GM19239 (cell line): Measurements from ENCODE around the gene MRPL43.
A peak's percentile ranks its signal among the peaks of the same experiment; 100 is the strongest.

Experiments
- DNase-seq: peaks from one replicate; pipeline ENCODE4 v3.0.0; 2011; ENCODE audit warnings: low spot score; ENCODE audit not compliant: insufficient read length
- FAIRE-seq: peaks from 2 replicates; lab custom pipeline; 2011; peaks lifted over from hg19 to GRCh38; lab: Jason Lieb, UNC

Gene MRPL43

DNA sequence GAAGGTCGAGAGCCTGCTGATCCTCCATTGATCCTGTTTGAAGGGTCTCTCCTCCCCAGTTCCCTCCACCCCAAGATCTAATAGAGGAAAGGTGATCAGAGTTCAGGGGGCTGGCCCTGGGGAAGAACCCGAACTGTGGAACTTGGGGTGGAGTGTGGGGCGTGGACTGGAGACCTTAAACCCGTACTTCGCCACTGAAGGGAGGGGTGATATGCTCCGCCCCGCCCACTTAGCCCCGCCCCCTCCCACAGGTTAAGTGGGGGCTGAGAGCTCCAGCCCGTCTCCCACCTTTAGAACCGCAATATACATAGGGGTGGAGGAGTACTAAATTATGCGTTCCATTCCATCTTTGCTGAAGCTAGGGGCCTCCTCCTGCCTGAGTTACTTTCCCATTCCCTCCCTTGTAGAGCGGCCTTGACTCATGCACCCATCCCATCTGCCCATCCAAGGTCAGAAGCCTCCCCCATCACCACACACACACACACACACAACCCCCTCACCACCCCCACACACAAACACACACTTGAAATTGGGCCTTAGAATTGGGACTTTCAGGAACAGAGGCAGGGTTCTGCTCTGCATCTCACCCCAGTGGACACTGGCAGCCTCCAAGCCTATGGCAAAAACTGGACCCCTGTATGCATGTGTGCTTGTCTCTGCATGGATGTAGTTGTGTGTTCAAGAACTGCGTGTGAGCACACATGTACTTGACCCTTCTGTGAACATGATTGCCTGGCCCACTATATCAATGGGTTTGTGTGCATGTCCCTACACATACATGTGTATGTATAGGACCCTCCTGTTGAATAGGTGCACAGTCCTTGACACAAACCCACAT lies 17.0 kb downstream of the MRPL43 start:
- no peak for DNase-seq
- no peak for FAIRE-seq

DNA sequence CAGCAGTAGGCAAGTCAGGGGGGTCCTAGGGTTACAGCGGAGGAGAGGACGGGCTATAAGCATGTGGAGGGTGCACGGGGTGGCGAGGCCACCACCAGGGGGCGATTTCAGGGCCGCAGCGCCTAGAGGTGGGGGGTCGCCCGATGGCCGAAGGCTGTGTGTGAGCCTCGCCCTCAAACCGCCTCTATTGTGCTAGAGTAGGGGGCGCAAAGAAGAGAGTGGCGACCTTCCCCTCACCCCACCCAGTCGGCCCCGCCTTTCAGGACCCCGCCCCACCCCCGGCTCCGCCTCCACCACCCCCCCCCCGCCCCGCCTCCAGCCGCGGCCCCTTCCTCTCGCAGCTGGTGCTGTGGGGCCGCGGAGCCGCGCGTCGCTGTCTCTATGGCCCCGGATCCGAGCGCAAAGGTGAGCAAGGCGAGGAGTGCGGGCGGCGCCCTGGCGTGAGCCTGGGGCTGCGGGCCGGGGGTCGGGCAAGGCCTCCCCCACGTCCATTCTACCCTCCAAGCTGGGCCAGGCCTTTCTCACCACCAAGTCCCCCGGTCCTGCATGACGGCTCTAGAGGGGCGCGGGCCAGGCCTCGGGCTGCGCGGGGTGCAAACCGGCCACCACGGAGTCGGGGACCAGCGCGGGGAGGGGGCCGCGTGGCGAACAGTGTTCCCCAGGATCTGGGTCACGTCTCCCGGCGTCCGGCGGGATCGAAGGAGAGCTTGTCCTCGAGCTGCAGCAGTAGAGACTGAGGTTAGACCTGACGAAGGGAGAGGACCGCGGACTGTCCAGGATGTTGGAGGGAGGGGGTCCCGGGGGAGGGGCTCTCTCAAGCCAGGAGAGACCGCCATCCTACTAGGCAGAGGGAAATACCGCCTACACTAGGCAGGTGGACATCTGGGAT lies 17.9 kb downstream of the MRPL43 start, which contains the start of gene SEMA4G:
SEMA4G (plus strand) TSS at position 318 of the 889 bp plus-strand sequence. CDS start 3,409 bp downstream, outside the sequence.
- DNase-seq (peak; percentile 57), FAIRE-seq (no peak)

DNA sequence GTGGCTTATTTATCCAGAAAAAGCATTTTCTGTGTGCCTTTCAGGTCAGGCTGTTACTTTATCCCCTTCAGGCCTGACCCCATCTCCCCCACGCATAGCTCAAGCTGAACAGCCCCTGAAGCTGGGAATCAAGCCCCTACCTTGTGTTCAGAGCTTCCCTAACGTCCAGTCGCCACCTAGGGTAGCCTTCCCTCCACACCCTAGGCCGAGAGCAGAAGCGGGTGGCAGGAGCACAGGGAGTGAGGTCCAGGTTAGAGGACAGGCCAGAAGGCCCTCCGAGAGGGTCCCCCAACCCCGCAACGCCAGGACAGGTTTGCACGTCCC lies 18.5 kb downstream of the MRPL43 start:
- no peak for DNase-seq
- peak; percentile 18 for FAIRE-seq

DNA sequence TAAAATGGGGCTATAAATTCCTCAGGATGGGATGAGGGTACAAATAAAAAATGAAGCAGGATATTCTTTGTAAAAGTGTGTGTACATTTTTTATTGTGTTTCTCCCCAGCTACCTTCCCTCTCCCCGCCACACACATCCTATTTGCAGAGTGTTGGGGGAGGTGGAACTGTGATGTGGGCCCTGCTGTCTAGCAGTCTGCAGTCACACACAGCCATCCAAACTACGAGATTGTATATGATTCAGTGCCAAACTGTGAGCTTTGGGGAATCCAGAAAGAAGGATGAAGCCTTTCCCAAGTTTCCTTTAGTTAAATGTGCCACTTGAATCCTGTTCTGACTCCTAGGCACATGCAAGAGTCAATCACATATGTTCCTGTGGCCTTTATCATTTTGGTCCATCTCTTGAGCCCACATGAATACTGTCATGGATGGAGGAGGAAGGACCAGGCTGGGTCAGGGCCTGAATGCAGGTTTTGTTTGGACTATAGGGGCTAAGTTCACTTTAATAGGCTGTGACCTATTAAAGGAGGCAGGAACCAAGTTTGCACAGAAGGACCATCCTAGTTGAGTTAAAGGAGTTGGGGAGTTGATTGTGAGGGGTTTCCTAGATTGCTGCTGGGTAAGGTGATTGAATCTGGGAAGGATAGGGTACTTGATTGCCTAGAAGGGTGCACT lies 19.1 kb downstream of the MRPL43 start:
- DNase-seq: no peak
- no peak for FAIRE-seq

DNA sequence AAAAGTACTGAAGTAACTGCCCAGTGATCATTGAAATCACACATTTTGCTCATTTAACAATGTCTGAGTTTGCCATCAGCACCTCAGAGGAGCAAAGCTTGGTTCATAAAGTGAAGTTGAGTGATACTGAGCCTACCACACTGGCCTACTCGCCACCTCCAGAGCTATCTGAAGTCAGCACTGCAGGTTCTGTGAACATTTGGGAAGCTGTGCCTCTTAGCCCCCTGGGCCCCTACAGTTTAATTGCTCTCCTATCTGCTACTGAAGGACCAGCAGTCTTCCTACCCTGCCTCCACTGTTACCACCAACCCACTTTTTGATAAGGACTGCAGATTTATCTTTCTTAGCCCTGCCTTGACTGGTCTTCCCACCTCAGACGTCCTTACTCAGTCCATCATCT lies 20.0 kb downstream of the MRPL43 start:
- FAIRE-seq: no peak
- DNase-seq: no peak

DNA sequence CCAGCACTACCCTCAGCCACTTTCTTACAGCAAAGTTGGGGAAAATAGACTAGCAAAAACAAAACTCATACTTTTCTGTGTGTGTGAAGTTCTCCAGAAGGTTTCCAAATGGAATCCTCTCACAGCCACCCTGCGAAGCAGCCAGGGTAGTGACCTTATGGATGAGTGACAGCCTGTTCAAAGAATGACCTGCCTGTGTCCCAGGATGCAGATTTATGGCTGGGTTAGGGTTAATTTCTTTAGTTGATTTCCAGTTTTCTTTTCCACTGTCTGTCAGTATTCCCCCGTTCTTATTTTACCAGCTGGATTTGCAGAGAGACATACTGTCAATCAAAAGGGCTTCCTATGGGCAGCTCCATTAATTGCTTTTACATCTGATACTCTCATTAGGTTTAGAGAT lies 20.4 kb downstream of the MRPL43 start:
- no peak for FAIRE-seq

DNA sequence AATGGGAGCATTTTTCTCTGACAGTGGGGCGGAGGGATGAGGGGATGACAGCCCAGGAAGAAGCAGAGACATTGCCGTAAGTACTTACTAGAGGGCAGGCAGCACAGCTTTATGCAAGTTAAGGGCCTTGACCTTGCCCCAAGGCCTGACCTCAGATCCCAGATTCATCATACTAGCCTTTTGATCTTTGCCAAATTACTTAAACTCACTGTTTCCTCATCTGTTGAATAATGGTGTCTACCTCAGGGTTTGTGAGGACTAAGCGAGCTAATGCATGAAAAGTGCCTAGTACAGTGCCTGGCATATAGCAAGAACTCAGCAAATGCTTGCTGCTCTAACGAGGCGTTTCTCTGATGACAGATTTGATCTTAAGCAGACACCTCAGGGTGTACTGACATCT lies 21.5 kb downstream of the MRPL43 start:
- no peak for FAIRE-seq

More for the DNA sequence above, 20.4 kb downstream of the MRPL43 start:
- no peak for DNase-seq

DNA sequence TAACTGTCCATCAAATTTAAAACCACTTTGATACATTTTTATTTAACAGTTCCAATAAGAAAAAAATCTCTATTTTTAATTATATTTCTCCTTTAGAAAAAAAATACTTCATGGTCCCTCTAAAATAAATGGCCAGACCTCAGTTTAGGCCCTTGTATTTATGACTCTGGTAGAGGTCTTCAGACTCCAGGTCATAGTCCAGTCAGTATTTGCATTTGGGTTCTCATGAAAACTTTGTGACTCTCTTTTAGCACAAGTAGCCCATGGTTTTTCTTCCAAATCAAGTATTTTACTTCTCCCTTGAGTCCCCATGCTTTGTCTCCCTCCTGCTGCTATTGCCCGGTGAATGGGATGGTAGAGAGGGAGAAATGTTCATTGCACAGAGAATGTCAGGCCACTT lies 23.5 kb downstream of the MRPL43 start:
- FAIRE-seq: no peak

More for the DNA sequence above, 21.5 kb downstream of the MRPL43 start:
- no peak for DNase-seq

DNA sequence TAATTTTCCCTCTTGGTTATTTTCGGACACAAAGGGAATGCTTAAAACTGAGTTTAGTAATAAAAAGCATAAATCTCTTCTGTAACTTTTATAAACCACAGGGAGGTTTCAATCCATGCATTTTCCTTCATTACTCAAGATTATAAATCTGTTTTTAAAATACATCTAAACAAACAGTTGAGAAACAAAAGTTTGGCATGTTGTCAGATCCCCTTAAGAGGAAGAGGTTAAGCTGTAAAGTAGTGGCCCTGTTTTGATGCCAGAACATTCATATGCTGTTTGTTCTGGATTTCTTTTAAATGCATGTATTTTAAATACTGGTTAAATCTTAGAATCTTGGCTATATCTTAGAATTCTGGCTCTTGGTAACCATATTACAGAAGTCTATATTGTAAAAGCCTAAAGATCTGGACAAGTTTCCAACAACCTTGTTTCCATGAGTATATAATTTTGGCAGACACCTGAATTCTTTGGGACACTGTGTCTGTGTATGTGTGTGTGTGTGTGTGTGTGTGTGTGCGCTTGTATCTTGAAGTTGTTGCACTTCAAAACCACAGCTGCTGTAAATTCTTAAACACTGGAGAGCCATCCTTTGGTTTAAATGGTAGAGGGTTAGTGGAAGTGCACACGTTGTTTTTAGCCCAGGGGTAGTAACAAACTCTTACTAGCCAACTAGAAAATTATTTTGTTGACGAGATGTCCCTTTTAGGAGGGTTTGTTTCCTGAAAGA lies 24.8 kb downstream of the MRPL43 start:
- FAIRE-seq (peak; percentile 59), DNase-seq (no peak)

More for the DNA sequence above, 23.5 kb downstream of the MRPL43 start:
- DNase-seq: no peak

DNA sequence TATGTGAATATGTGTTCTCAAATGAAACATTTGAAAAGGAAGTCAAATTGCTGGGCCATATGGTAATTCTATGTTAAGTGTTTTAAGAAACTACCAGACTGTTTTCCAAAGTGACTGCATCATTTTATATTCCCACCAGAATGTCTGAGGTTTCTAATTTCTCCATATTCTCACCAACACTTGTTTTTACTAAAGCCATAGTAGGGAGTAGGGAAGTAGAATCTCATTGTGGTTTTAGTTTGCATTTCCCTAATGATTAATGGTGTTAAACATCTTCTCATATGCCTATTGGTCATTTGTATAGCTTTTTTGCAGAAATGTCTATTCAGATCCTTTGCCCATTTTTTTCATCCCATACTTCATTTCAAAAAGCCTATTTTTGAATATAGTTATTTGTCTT lies 27.0 kb downstream of the MRPL43 start:
- FAIRE-seq: peak; percentile 40
- DNase-seq: no peak

DNA sequence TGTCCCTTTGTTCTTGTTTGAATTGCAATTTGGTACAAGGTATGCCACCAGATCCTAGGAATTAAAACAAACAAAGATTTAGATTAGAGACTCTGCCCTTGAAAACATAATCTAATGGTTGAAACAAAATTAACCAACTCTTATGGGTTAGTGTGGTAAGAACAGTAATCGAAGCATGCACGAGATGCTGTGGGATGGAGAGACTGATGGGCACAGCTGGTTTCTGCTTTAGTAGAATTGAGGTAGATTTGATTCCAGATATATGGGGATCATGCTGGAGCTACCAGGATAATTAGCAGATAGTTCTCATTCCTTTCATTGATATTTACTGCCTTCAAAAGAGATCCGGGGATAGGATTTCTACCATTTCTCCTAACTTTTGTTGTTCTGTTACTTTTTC lies 38.4 kb downstream of the MRPL43 start:
- no peak for DNase-seq
- no peak for FAIRE-seq

DNA sequence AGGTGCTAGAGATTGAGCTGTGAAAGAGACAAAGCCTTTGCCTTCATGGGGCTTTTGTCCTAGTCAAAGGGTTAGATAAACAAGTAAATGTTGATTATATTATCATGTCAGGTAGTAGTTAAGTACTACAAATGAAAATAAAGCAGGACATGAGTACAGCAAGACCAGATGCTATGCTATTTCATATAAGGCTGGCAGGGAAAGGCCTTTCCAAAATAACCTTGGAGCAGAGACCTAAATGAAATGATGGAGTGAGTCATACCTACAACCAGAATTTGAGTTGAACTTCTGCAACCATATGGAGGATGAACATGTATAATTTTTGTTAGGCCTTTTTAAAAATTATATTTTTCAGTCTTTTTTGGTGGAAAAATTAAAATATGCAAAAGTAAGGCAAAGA lies 41.5 kb downstream of the MRPL43 start:
- no peak for DNase-seq
- no peak for FAIRE-seq

DNA sequence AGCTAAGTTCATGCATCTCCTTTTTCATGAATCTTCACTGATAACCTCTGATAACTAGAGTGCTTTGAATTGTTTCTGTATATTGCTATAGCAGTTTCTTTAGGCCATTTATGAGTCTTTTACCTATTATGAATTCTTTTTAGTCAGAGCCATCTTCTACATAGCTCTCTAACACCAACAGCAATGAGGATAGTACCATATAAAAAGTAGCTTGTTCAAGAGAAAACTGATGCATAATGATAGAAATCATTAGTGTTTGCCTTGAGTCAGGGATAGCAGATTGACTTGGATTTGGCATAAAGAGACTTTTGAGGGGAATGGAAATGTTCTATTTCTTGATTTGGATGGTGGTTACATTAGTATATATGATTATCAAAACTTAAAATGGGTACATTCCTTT lies 43.8 kb downstream of the MRPL43 start:
- no peak for FAIRE-seq
- DNase-seq: no peak

DNA sequence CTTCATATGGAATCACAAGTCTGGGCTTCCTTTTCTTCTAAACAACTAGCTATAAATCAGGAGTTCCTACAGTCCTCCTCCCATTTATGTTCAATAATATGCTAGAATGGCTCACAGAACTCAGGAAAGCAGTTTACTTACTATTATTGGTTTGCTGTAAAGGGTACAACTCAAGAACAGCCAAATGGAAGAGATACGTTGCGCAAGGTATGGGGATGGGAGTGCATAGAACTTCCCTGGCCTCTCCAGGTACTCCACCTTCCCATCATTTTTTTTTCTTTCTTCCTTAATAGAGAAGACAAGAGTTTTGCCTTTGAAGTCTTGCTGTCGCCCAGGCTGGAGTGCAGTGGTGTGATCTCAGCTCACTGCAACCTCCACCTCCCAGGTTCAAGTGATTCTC lies 45.1 kb downstream of the MRPL43 start:
- DNase-seq: no peak
- FAIRE-seq: no peak

DNA sequence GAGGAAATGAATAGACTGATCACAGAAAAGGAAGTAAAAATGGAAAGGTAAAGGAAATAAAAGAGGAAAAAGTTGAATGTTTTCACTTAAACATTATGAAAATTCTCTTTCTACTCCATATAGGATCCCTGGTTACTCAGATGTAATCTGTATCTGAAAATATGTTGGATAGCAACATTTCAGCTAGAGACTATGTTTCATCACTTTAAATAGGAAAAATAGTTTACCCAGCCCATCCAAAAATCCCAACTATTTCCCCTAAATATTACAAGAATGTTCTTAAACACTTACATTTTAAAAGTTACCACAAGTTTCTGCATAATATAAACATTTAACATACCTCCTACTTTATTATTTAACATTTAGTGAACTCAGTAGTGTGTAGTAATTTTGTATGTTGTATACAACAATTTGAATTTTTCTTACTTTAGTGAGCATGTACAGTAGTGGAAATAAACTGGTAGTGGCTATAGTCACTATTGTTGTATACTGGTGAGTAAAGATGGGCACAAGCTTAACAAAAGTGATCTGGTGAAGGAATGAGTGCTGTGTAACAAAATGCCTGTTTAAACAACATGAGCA lies 47.4 kb downstream of the MRPL43 start:
- FAIRE-seq (no peak), DNase-seq (no peak)
